Measurements from ENCODE around the gene HK3.
"Not testable (repeated sequence)": the region's sequence is repeated elsewhere in the genome, so short reads cannot be mapped to it uniquely, and the experiment has no call there.

Gene HK3

DNA sequence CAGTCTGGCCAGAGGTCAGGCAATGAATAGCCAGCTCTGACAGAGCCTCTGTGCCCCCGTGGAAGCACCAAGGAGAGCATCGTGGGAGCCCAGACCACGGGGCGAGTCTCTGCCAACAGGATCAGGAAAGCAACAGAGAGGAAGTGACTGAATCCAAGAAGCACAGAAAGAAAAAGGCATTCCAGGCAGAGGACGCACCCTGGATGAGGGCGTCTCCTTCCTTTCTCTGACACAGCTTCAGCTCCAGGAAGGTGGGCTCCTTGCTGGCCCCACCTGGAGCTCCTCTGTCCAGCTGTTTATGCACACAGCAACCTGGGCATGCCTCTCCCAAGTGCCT, 16.6 kb downstream of the HK3 start:
- DNase-seq (ENCODE audit: low read depth): no peak

DNA sequence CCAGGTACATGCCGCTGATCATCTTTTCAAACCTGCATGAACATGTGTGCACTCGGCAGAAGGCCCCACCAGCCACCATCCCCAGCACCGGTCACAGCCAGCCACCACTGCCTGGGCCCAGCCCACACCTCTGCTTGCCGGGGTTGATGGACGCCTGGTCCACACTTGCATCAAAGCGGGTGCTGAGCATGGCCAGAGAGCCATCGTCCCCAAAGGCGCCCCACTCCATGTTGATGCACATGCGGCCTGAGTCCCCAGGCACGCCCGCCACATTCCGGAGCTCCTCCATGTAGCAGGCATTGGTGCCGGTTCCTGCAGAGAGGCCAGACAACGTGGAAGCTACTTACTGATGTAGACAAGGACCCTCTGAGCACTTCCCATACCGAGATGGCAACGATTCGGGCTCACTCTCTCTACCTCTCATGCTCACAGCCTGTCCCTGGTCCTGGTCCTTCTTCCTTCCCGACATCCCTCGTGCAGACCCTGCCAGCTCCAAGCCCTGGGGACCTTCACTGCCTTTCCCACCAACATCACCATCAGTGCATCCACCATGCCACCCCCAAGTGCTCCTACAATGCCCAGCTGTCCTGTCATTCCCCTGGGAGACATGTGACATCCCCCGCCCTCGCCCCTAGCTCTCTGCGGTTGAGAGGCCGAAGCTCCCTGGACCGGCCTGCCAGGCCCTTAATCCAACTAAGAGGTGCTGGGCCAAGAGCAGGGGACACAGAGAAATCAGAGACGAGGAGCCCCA, 17.2 kb downstream of the HK3 start:
- no peak for DNase-seq (ENCODE audit: low read depth)

DNA sequence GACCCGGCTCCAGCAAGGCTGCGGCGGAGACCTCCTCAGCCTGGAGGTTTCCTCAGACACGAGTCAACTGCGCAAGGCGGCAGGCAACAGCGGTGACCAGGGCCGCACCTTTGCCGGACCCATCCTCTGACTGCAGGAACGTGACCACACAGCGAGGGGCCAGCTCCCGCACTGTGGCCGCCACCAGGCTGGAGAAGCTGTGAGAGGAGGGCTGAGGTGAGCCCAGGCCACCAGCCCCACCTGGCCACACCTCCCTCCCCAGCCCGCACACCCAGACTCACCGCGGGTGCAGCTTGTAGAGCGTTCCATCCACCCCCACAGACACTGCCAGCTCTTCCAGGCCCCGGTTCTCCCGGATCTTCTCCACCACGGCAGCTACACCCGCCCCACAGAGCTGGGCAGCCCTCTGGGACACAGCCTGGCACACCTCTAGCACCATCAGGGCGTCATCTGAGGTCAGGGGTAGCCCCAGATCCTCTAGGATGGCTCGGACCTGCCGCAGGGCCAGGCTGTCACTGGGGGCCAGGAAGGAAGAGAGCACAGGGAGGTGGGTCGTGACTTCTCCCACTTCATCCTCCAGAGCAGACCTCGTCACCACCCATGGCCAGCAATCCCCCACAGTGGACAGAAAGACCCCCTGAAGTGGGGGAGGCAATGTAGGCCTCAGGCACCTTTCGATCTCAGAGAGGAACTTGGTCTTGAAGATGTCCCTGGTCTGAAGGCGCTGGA, 18.0 kb downstream of the HK3 start:
- no peak for DNase-seq (ENCODE audit: low read depth)

DNA sequence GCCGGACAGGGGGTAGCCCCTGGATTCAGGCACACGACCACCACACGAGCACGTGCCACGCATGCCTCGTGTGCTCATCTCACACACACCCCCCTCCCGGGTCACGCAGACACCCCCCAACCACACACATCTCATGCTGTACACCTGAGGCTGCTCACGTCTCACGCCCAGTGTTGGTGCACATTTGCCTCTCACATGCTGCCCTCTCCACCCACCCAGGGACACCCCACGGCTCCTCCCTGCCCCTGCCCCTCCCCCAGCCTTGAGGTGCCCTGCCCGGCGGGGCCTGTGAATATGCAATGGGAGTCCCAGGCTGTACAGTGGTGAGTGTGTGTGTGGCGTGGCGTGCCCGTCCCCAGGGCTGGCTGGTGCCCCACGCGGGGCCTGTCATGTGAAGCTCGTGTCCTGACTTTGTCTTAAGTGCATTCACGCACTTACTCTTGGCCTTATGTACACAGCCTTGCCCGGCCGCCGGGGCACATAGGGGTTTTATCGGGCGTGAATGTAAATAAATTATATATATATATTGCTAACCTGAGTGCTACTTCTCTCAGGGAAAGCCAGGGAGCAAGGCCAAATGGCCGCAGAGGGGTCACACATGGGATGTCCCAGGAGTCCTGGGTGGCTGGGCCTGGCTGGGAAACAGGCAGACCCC, 18.7 kb downstream of the HK3 start:
- DNase-seq (ENCODE audit: low read depth): no peak

DNA sequence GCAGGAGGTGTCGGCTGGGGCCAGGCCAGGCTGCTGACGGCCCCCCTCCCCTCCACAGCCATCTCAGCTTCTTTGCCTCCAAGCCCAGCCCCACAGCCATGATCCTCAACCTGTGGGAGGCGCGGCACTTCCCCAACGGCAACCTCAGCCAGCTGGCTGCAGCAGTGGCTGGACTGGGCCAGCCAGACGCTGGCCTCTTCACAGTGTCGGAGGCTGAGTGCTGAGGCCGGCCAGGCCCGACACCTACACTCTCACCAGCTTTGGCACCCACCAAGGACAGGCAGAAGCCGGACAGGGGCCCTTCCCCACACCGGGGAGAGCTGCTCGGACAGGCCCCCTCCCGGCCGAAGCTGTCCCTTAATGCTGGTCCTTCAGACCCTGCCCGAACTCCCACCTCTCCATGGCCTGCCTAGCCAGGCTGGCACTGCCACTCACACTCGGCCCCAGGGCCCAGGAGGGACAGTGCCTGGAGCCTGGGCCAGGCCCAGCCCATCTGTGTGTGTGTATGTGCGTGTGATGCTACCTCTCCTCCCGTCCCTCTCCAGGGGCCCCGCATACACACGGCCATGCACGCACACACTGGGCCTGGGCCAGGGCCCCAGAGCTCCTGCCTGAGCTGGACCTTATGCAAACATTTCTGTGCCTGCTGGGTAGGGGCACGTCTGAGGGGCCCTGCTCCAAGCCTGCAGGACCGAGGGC, 19.3 kb downstream of the HK3 start:
- DNase-seq (ENCODE audit: low read depth): no peak

DNA sequence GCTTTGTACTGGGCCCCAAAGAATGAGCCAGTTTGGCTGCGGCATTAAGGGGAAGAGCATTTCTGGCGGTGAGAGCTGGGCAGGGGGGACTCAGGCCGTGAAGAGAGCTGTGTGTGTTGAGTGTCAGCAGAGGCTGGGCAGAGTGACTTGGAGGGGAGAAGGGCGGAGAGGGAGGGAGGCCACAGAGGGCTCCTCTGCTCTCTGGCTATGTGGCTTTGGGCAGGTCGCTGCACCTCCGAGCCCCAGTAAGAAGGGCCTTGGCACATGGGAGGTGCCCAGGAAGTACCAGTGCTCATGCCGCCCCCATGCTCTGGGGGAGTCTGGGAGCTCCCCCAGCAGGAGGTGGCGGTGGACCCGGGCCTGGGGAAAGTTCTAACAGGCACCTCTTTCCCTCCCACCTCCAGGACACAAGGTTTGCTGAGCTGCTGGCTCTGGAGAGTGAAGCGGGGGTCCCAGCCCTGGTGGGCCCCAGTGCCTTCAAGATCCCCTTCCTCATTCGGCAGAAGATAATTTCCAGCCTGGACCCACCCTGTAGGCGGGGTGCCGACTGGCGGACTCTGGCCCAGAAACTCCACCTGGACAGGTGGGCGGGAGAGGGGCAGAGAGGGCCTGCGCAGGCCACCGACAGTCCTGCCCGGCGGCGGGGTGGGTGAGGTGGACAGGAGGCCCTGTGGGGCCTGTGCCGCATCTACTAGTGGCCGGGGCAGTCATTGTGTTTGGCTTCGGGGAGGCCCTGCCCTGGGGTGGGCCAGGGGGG, 20.1 kb downstream of the HK3 start:
- no peak for DNase-seq (ENCODE audit: low read depth)

DNA sequence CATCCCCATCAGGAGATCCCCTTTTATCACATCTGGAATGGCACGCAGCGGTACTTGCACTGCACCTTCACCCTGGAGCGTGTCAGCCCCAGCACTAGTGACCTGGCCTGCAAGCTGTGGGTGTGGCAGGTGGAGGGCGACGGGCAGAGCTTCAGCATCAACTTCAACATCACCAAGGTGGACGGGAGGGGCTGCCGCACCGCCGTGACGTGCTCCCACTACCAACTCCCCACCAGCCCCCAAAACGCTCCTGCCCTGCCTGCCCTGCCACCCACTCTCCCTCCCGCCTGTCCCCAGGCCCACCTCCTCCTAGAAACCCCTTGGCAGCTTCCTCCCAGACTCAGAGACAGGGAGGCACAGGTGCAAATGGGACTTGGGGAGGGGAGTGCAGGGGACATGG, 20.7 kb downstream of the HK3 start:
- DNase-seq (ENCODE audit: low read depth): no peak

DNA sequence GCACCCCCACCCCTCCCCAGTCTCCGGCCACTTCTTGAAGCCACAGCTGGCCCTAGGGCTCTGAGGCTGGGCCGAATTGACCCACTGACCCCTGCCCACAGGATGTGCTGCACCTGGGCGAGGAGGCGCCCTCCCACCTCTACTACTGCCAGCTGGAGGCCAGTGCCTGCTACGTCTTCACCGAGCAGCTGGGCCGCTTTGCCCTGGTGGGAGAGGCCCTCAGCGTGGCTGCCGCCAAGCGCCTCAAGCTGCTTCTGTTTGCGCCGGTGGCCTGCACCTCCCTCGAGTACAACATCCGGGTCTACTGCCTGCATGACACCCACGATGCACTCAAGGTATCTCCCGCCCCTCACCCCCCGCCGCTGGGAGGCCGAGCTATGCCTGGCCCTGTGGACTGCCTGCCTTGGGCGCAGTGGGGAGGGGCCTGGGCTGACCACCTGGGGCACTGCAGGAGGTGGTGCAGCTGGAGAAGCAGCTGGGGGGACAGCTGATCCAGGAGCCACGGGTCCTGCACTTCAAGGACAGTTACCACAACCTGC, 21.3 kb downstream of the HK3 start:
- DNase-seq (ENCODE audit: low read depth): no peak

DNA sequence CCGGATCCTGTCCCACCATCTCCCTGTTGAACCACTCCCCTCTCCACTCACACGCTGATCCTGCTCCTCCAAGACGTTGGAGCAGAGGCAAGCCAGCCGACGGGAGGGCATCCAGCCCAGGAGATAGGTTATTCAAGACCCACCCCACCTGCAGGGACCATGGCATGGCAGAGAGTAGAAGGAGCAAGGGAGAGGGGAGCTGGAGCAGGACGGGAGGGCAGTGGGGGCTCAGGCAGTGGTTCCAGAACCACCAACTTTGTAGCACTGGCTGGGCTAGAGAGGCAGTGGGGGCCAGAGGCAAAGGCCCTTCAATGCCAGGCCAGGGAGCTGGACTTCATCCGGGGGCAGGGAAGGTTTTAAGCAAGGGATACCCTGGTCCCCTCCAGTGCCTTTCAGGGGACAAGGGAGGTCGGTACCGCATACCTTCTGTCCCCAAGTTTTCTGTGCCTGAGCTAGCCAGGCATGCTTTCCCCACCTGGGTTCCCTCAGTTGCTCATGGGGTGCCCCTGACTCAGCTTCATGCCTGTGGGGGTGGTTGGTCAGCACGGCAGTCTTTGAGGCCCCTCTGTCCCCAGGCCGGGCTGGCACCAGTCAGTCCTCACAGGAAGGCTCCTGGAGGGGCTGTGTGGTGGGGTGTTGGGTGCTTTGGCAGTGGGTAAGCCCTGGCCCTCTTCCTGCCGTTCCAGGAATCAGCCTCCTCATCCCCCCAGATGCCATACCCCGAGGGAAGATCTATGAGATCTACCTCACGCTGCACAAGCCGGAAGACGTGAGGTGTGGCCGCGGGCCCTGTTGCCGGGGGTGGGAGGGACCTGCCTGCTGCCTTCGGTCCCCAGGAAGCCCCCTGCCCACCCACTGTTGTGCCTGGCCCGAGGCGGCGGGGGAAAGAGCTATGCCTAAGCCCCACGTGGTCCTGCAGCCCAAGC, 22.4 kb downstream of the HK3 start:
- no peak for DNase-seq (ENCODE audit: low read depth)

DNA sequence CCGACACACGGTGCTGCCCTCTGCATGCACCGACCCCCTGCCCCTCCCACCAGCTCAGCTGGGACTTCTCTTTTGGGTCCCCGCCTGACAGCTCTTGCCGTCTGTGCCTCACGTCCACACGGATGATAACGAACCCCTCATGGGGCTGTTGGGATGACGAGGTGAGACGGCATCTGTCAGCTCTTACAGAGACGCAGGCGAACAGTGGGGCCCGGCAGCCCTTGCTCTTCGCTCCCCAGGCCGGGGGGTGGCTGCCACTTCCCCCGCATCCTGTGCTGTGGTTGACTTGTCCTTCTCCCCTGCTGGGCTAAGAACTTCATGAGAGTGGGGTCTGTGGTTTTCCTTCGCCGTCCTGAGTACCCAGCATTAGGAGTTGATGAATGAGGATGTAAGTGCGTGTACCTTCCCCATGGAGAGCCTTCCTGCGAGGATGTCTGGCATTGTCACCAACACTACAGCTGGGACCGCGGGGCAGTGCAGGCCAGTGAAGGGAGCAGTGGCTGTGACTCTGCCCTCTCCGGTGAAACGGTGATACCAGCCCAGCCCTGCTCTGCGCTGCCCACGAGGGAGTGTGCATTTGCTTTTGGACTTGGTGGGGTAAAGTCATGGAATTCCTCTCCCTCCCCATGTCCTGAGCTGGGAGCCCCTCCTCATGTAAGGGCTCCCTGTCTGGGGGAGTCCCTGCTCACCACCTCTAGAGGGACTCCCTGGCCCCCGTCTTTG, 23.2 kb downstream of the HK3 start:
- DNase-seq (ENCODE audit: low read depth): no peak

DNA sequence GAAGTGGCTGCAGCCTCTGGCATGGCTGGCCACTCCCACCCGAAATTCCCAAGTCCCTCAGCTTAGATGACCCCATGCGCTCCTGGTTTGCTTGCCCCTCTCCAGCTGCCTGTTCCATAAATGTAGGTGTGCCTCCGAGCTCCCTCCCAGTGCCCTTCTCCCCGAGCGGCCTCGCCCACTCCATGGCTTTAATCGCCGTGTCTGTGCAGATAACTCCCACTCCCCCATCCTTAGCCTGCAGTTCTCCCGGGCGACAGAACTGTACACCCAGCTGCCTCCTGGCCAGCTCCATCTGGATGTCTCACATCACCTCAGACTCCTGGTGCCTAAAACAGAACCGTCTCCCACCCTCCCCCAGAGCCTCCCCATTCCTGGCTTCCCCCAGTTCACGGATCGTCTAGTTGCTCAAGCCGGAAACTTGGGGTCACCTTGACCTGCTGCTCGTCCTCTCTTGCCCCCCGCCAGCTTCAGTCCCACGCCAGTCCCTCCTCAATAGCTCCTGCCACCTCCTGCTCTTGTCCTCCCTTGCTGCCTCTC, 24.1 kb downstream of the HK3 start:
- no peak for DNase-seq (ENCODE audit: low read depth)

DNA sequence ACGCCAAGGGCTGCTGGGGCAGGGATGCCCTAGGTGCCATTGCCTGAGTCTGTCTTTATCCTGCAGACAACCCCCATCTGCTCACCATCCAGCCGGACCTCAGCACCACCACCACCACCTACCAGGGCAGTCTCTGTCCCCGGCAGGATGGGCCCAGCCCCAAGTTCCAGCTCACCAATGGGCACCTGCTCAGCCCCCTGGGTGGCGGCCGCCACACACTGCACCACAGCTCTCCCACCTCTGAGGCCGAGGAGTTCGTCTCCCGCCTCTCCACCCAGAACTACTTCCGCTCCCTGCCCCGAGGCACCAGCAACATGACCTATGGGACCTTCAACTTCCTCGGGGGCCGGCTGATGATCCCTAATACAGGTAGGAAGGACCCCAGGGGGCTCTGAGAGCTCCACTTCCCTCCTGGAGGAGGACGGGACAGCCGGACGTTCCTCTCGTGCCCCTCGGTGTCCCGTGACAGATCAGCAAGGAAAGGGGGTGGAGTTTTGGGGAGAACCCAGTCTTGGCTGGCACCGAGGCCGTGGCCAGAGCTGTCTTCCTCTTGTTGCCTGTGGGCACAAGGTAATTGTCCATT, 24.9 kb downstream of the HK3 start:
- DNase-seq (ENCODE audit: low read depth): no peak

DNA sequence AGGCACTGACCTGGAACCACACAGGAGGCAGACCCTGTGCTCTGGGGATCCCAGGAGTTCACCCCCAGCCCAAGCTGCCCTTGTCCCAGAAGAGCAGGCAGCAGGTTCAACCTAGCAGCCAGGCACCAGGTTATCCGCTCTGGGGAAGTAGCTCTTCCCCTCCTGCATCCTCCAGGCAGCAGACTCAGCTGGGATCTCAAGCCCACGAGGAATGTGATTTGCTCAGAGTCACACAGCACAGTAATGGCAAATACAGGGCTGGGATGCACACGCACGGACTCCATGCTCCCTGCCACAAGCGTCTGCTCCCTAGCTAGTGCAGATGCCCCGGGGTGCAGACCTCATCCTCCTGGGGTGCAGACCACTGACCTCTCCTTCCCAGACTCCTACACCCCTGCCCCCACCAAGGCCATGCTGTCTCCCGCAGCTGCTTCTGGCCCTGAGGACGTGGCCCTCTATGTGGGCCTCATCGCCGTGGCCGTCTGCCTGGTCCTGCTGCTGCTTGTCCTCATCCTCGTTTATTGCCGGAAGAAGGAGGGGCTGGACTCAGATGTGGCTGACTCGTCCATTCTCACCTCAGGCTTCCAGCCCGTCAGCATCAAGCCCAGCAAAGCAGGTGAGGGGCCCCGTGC, 25.5 kb downstream of the HK3 start:
- no peak for DNase-seq (ENCODE audit: low read depth)

DNA sequence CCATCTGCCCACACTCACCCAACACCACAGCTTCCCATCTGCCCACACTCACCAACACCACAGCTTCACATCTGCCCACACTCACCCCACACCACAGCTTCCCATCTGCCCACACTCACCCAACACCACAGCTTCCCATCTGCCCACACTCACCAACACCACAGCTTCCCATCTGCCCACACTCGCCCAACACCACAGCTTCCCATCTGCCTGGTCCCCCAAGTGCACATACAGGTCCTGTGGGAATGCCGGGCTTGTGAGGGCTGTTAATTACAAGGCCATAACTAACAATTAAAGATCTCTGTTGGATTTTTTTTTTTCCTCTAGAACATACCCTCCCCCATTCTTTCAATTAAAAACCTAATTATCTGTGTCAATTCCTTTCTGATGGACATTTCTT, 26.1 kb downstream of the HK3 start:
- not testable (repeated sequence) for DNase-seq (ENCODE audit: low read depth)

DNA sequence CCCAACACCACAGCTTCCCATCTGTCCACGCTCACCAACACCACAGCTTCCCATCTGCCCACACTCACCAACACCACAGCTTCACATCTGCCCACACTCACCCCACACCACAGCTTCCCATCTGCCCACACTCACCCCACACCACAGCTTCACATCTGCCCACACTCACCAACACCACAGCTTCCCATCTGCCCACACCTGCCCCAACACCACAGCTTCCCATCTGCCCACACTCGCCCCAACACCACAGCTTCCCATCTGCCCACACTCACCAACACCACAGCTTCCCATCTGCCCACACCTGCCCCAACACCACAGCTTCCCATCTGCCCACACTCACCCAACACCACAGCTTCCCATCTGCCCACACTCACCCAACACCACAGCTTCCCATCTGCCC, 26.6 kb downstream of the HK3 start:
- DNase-seq (ENCODE audit: low read depth): not testable (repeated sequence)

DNA sequence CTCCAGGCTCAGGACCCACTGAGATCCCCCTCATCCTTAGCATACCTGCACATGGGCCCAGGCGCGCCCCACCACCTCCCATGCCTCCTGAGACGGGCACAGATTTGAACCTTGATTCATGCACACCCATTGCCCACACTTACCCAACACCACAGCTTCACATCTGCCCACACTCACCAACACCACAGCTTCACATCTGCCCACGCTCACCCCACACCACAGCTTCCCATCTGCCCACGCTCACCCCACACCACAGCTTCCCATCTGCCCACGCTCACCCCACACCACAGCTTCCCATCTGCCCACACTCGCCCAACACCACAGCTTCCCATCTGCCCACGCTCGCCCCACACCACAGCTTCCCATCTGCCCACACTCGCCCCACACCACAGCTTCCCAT, 28.5 kb downstream of the HK3 start:
- not testable (repeated sequence) for DNase-seq (ENCODE audit: low read depth)

DNA sequence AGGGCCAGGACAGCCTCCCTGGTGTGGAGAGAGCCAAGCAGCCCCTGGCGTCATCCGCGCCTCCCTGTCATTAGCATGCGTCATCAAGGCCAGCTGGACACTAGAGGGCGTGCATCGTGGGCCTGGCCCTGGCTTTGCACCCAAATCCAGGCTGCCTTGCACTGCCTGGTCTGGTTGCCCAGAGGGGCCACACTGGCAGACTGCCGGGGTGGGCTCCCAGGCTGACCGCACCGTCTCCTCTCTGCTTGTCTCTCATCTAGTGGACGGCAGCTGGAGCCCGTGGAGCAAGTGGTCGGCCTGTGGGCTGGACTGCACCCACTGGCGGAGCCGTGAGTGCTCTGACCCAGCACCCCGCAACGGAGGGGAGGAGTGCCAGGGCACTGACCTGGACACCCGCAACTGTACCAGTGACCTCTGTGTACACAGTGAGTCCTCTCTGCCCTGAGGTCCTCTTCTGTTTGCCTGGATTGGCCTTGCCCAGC, 29.0 kb downstream of the HK3 start:
- no peak for DNase-seq (ENCODE audit: low read depth)

DNA sequence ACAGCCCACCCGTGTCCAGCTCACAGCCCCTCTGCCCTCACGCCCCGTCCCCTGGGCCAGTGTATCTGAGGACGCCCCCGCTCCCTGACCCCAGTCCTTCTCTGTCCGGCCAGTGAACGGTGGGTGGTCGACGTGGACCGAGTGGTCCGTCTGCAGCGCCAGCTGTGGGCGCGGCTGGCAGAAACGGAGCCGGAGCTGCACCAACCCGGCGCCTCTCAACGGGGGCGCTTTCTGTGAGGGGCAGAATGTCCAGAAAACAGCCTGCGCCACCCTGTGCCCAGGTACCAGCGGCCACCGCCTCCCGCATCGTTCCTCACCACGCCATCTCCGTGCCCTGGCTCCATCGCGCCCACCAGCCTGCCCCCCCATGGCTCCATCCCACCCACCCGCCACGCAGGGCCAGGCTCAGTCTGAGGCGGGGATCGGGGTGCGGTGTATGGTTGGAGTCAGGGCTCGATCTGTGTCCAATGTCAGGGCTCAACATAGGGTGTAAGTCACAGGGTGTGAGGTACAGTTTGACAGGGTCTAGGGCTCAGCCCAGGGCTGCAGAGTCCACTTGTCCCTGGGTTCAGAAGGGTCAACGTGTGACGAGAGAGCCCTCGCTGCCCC, 29.5 kb downstream of the HK3 start:
- DNase-seq (ENCODE audit: low read depth): no peak

Data from CMK (cell line).